ENCODE results near the gene CNKSR3.
"Not testable (repeated sequence)": the region's sequence is repeated elsewhere in the genome, so short reads cannot be mapped to it uniquely, and the experiment has no call there.

DNA sequence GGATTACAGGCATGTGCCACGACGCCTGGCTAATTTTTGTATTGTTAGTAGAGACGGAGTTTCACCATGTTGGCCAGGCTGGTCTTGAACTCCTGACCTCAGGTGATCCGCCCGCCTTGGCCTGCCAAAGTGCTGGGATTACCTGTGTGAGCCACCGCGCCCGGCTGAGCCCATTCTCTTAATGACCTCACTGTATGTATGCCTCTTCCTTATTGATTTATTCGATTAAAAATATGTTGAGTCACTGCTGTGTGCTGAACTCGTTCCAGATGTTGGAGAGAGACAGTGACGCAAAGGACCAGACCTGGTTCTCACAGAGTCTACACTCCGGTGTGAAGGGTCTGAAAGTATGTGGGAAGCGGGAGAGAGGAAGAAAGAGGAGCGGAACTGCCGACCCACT is 31.4 kb upstream of the CNKSR3 start:
- TF ChIP-seq, protein P1, sequence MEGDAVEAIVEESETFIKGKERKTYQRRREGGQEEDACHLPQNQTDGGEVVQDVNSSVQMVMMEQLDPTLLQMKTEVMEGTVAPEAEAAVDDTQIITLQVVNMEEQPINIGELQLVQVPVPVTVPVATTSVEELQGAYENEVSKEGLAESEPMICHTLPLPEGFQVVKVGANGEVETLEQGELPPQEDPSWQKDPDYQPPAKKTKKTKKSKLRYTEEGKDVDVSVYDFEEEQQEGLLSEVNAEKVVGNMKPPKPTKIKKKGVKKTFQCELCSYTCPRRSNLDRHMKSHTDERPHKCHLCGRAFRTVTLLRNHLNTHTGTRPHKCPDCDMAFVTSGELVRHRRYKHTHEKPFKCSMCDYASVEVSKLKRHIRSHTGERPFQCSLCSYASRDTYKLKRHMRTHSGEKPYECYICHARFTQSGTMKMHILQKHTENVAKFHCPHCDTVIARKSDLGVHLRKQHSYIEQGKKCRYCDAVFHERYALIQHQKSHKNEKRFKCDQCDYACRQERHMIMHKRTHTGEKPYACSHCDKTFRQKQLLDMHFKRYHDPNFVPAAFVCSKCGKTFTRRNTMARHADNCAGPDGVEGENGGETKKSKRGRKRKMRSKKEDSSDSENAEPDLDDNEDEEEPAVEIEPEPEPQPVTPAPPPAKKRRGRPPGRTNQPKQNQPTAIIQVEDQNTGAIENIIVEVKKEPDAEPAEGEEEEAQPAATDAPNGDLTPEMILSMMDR (IDR thresholded peaks at IDR 0.05; ENCODE audit: poor library complexity, severe bottlenecking): not testable (repeated sequence)
- TF ChIP-seq SMC3 (conservative IDR thresholded peaks at IDR 0.05; ENCODE audit: poor library complexity); EZH2 (IDR thresholded peaks at IDR 0.05; ENCODE audit: borderline replicate concordance, insufficient read depth, low read length, poor library complexity, severe bottlenecking); POLR2AphosphoS5 (IDR thresholded peaks at IDR 0.05); EP300 (conservative IDR thresholded peaks at IDR 0.05; ENCODE audit: poor library complexity, severe bottlenecking); TAF1 (IDR thresholded peaks at IDR 0.05; ENCODE audit: low read depth); RAD21 (conservative IDR thresholded peaks at IDR 0.05); MXI1 (conservative IDR thresholded peaks at IDR 0.05; ENCODE audit: poor library complexity, severe bottlenecking): not testable (repeated sequence)
- TF ChIP-seq, protein P2, sequence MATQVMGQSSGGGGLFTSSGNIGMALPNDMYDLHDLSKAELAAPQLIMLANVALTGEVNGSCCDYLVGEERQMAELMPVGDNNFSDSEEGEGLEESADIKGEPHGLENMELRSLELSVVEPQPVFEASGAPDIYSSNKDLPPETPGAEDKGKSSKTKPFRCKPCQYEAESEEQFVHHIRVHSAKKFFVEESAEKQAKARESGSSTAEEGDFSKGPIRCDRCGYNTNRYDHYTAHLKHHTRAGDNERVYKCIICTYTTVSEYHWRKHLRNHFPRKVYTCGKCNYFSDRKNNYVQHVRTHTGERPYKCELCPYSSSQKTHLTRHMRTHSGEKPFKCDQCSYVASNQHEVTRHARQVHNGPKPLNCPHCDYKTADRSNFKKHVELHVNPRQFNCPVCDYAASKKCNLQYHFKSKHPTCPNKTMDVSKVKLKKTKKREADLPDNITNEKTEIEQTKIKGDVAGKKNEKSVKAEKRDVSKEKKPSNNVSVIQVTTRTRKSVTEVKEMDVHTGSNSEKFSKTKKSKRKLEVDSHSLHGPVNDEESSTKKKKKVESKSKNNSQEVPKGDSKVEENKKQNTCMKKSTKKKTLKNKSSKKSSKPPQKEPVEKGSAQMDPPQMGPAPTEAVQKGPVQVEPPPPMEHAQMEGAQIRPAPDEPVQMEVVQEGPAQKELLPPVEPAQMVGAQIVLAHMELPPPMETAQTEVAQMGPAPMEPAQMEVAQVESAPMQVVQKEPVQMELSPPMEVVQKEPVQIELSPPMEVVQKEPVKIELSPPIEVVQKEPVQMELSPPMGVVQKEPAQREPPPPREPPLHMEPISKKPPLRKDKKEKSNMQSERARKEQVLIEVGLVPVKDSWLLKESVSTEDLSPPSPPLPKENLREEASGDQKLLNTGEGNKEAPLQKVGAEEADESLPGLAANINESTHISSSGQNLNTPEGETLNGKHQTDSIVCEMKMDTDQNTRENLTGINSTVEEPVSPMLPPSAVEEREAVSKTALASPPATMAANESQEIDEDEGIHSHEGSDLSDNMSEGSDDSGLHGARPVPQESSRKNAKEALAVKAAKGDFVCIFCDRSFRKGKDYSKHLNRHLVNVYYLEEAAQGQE (IDR thresholded peaks at IDR 0.05; ENCODE audit: borderline replicate concordance): not testable (repeated sequence)

Measured in neural cell (in vitro differentiated cells).